Endothelial cell of umbilical vein (primary cell): Measurements from ENCODE around the gene MBNL2. TPM values are rescaled to one million over a fixed set of nuclear protein-coding genes. Genes with fewer than 3 reads are reported as not detected.
"Not testable (repeated sequence)": the region's sequence is repeated elsewhere in the genome, so short reads cannot be mapped to it uniquely, and the experiment has no call there.

Experiments
- BruUV-seq: library from RNA; stranded (reverse); fragments of 400-500 nt; replicated peaks from 2 replicates; lab custom pipeline; 2021; lab: Mats Ljungman, UMichigan
- CTCF ChIA-PET: fragments of 300-600, 350-600 bp; sonication (Branson Sonifier 250); formaldehyde crosslinking; loops from one replicate; lab custom pipeline; 2021; ENCODE audit warnings: antibody characterized with exemption, inconsistent platforms; lab: Charles Lee
- POLR2A ChIA-PET: fragments of 300-600, 350-600 bp; sonication (Branson Sonifier 250); formaldehyde crosslinking; loops from one replicate; lab custom pipeline; 2021; ENCODE audit warnings: antibody characterized with exemption, inconsistent platforms; lab: Charles Lee
- DNase-seq: peaks from one replicate; pipeline ENCODE4 v3.0.0-alpha.2; 2011; ENCODE audit warnings: low read depth, low spot score
- FAIRE-seq: peaks from 2 replicates; lab custom pipeline; 2011; peaks lifted over from hg19 to GRCh38; lab: Jason Lieb, UNC
- H2AFZ ChIP-seq: 2 replicates; pipeline ENCODE4 v1.6.0; 2012; ENCODE audit warnings: low read depth, low read length, control low read depth, inconsistent platforms
- H3K27ac ChIP-seq: 2 replicates; pipeline ENCODE4 v1.5.1; 2011; ENCODE audit warnings: low read depth, mild to moderate bottlenecking, control low read depth, low read length, moderate library complexity; ENCODE audit not compliant: insufficient read depth
- H3K27me3 ChIP-seq, 2 experiments: 2 replicates each; pipeline versions ENCODE4 v1.6.0 to v1.6.1; 2011; ENCODE audit warnings: low read length in 2 of 2, mixed read lengths in 1 of 2; ENCODE audit not compliant: control insufficient read depth in 2 of 2, insufficient read depth in 2 of 2
- H3K36me3 ChIP-seq, 2 experiments: 2 replicates in 1 of 2; 3 replicates in 1 of 2; pipeline ENCODE4 v1.5.1; 2011; ENCODE audit warnings: low read length in 2 of 2, mild to moderate bottlenecking in 1 of 2, moderate library complexity in 1 of 2; ENCODE audit not compliant: control insufficient read depth in 2 of 2, insufficient read depth in 2 of 2; ENCODE audit errors: extremely low read depth in 1 of 2
- H3K4me1 ChIP-seq: 3 replicates; pipeline ENCODE4 v1.5.1; 2011; ENCODE audit warnings: mild to moderate bottlenecking, low read length; ENCODE audit not compliant: control insufficient read depth, insufficient read depth; ENCODE audit errors: extremely low read depth
- H3K4me2 ChIP-seq: 2 replicates; pipeline ENCODE4 v1.6.1; 2011; ENCODE audit warnings: low read length, control low read depth, mixed read lengths; ENCODE audit not compliant: insufficient read depth
- H3K4me3 ChIP-seq, 3 experiments: fragments of 200-600 bp in 1 of 3; sonication (generic), shearing (Covaris generic) in 1 of 3; replicated peaks in 1 of 3; 2 replicates each; pipeline ENCODE4 v1.5.1; 2011 to 2016; ENCODE audit warnings: control low read depth in 3 of 3, low read length in 3 of 3, mild to moderate bottlenecking in 2 of 3, inconsistent platforms in 1 of 3, low read depth in 1 of 3, moderate library complexity in 1 of 3; ENCODE audit not compliant: insufficient read depth in 1 of 3
- H3K79me2 ChIP-seq: 2 replicates; pipeline ENCODE4 v1.6.0; 2012; ENCODE audit warnings: low read length, inconsistent platforms; ENCODE audit not compliant: control insufficient read depth, insufficient read depth
- H3K9ac ChIP-seq: replicated peaks from 2 replicates; pipeline ENCODE3; 2011; ENCODE audit warnings: low read length, control low read depth; ENCODE audit not compliant: insufficient read depth; ENCODE audit errors: extremely low read depth
- H3K9me1 ChIP-seq: replicated peaks from 3 replicates; pipeline ENCODE4 v1.6.0; 2011; ENCODE audit warnings: mild to moderate bottlenecking, low read length; ENCODE audit not compliant: control insufficient read depth, insufficient read depth; ENCODE audit errors: extremely low read depth
- H3K9me3 ChIP-seq: replicated peaks from 2 replicates; pipeline ENCODE4 v1.5.1; 2012; ENCODE audit warnings: low read length, inconsistent platforms; ENCODE audit not compliant: control insufficient read depth, insufficient read depth
- H4K20me1 ChIP-seq: replicated peaks from 2 replicates; pipeline ENCODE3; 2011; ENCODE audit warnings: mild to moderate bottlenecking, low read length; ENCODE audit not compliant: control insufficient read depth, insufficient read depth; ENCODE audit errors: extremely low read depth
- EZH2 ChIP-seq: IDR thresholded peaks from 2 replicates; pipeline ENCODE4 v1.6.1; 2012; ENCODE audit warnings: borderline replicate concordance, low read depth, mild to moderate bottlenecking, moderate library complexity, low read length, inconsistent platforms; ENCODE audit not compliant: severe bottlenecking
- FOS ChIP-seq: IDR thresholded peaks from 2 replicates; pipeline ENCODE4 v1.6.1; 2011; ENCODE audit warnings: mild to moderate bottlenecking, low read length, moderate library complexity, borderline replicate concordance; ENCODE audit not compliant: insufficient read depth
- JUN ChIP-seq: IDR thresholded peaks from 2 replicates; pipeline ENCODE4 v1.6.1; 2011; ENCODE audit warnings: borderline replicate concordance, low read depth; ENCODE audit not compliant: insufficient read length, insufficient read depth
- dilution Hi-C: fragments of 300-500 bp; cut with MboI; formaldehyde crosslinking; loops from one replicate; pipeline ENCODE4 v1.15.0; 2019; ENCODE audit warnings: low sequenced_read_pairs; ENCODE audit not compliant: extremely low pct_ligation_motif_present
- intact Hi-C: fragments of 100-400 bp; cut with micrococcal nuclease; formaldehyde crosslinking; loops from one replicate; pipeline ENCODE4 v1.10.0; 2022
- polyA plus RNA-seq, 4 experiments: library from polyadenylated mRNA; depleted of rRNA in 3 of 4; stranded (reverse) in 3 of 4; unstranded in 1 of 4; fragments of >200 nt; gene quantifications; 2 replicates each; pipeline versions ENCODE4 v1.2.1 to v1.2.3, GENCODE V29; 2011 to 2012; ENCODE audit warnings: missing spikeins in 1 of 4
- total RNA-seq: library from RNA; stranded (reverse); gene quantifications from 2 replicates; pipeline ENCODE4 v1.2.3, GENCODE V29; 2021
- TF ChIP-seq, protein P1 (sequence below): IDR thresholded peaks from 2 replicates; pipeline ENCODE4 v1.6.1; 2011; ENCODE audit not compliant: insufficient read depth, insufficient read length

The MBNL2 gene
- total and polyA plus RNA-seq, 2 donors (not counting 3 experiments of a cell fraction or from before 2014, with no cell fraction given), result 32.9 to 76.5 TPM

DNA sequence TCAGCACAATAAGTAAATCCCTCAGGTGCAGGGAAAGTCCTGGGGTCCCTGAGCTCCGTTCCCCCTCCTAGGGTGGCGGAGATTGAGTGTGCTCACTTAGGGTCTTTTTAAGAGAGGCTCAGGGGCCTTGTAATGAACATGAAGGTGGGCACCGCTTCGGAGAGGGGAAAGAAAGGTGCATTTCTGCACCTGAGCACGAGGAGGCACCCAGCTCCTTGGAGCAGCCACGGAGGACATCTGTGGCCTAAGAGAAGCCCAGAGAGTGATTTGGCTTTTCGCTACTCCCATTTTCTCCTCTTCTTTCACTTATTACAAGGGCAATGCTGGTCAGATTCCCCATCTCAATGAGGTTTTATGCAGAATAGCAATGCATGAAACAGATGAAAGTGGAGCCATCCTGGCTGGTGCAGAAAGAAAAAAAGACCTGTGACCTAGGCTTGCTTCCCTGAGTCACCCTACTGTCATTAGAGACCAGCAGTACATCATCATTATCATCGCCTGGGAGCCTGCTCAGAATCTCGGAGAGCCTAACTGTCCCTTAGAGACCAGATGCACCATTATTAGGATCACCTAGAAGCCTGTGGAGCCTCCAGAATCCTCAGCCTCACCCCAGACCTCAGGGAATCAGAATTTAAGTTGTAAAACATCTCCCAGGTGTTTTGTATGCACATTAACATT lies 125.3 kb downstream of the MBNL2 start:
- Histone ChIP-seq H3K27me3 (no peaks in the 10 kb centered on the region), H3K9me1 (no peaks in the 10 kb centered on the region), H3K4me2 (no peak overlapping the region), H3K4me1 (peaks cover 5% of the 10 kb centered on the region), H3K27ac (no peak overlapping the region), H3K9ac (no peak overlapping the region), H2AFZ (no peak overlapping the region), H4K20me1 (no peaks in the 10 kb centered on the region), H3K79me2 (no peaks in the 10 kb centered on the region), H3K9me3 (no peaks in the 10 kb centered on the region), H3K4me3 (no peak overlapping the region), H3K36me3 (peaks cover 8 to 30% of the 10 kb centered on the region in 2 experiments)
- dilution Hi-C loops (no loop called here), intact Hi-C loops (no loop called here)
- DNase-seq (no peak), FAIRE-seq (no peak)
- ChIA-PET POLR2A (no interaction called here), CTCF (interaction anchor here (1.7 to 3.4 kb wide), 2 partner anchors 12 to 238 kb away, joined by 6 to 14 read pairs; no protein-coding TSS in a partner anchor)
- no TSS peak for BruUV-seq
- TF ChIP-seq FOS, result no peak

DNA sequence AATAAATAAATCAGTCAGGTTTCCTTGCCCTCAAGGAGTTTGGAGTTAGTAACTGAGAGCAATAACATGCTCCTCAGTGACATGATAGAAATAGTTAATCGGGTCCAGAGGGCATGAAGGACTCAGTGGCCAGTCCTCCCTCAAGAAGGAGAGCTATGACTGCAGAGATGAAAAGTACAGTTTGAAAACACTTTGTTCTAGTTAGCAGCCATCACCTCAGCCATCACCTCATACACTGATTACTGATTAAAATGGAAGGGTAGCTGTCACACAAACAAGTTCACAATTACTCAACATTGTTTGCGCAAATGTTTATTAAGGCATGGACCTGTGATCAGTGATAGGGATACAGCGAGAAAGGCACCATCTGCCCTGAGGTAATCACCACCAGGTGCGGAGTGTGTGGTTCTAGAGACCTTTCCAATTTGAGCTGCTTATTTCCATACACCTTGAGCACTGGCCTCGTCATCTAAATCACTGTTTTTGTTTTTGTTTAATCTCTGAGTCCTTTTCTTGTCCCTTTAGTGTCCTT lies 126.5 kb downstream of the MBNL2 start:
- no peak overlapping the region for H3K4me3 ChIP-seq
- H3K36me3 ChIP-seq, result peaks cover 8 to 27% of the 10 kb centered on the region in 2 experiments
- dilution Hi-C loops (no loop called here), intact Hi-C loops (no loop called here)
- no peaks in the 10 kb centered on the region for H4K20me1 ChIP-seq
- peaks cover 8% of the 10 kb centered on the region for H3K4me1 ChIP-seq
- TF ChIP-seq EZH2 (no peak), FOS (no peak), JUN (no peak)
- TF ChIP-seq, protein P1, sequence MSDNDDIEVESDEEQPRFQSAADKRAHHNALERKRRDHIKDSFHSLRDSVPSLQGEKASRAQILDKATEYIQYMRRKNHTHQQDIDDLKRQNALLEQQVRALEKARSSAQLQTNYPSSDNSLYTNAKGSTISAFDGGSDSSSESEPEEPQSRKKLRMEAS, result no peak
- no peak overlapping the region for H3K9ac ChIP-seq
- BruUV-seq, result no TSS peak
- no peaks in the 10 kb centered on the region for H3K9me3 ChIP-seq
- DNase-seq, result no peak
- FAIRE-seq, result no peak
- no peaks in the 10 kb centered on the region for H3K79me2 ChIP-seq
- no peak overlapping the region for H3K27ac ChIP-seq
- H3K9me1 ChIP-seq, result no peaks in the 10 kb centered on the region
- CTCF ChIA-PET, result interaction anchor here (0.6 to 3.4 kb wide), 3 partner anchors 11 to 461 kb away, joined by 4 to 14 read pairs (median 6); no protein-coding TSS in a partner anchor
- POLR2A ChIA-PET, result no interaction called here
- H3K4me2 ChIP-seq, result no peak overlapping the region
- no peak overlapping the region for H2AFZ ChIP-seq
- no peaks in the 10 kb centered on the region for H3K27me3 ChIP-seq

DNA sequence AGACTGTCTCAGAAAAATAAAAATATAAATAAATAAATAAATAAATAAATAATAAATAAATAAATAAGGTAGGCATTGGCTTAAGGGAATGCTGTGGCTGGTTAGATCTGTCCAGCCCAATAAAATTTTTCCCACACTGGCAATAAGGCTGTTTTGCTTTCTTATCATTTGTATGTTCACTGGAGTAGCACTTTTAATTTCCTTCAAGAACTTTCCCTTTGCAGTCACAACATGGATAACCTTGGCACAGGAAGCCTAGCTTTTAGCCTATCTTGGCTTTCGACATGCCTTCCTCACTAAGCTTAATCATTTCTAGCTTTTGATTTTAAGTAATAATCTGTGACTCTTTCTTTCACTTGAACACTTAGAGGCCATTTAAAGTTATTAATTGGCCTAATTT lies 129.9 kb downstream of the MBNL2 start:
- H3K27ac ChIP-seq, H3K4me3 ChIP-seq, H3K4me1 ChIP-seq, H4K20me1 ChIP-seq, dilution Hi-C loops, BruUV-seq, H3K9ac ChIP-seq, intact Hi-C loops, H3K79me2 ChIP-seq, H3K4me2 ChIP-seq, H3K27me3 ChIP-seq, H3K9me1 ChIP-seq, H2AFZ ChIP-seq, POLR2A ChIA-PET, FAIRE-seq, H3K9me3 ChIP-seq, DNase-seq: not testable (repeated sequence)
- peaks cover 6 to 31% of the 10 kb centered on the region in 2 experiments for H3K36me3 ChIP-seq
- CTCF ChIA-PET, result interaction anchor here (0.9 to 1.2 kb wide), 4 partner anchors 7 to 242 kb away, joined by 3 to 5 read pairs (median 3); partner anchors contain the start of gene MBNL2
